ENCODE results near the gene CNOT11. TPM values are rescaled to one million over a fixed set of nuclear protein-coding genes. Genes with fewer than 3 reads are reported as not detected.
"Not testable (repeated sequence)": the region's sequence is repeated elsewhere in the genome, so short reads cannot be mapped to it uniquely, and the experiment has no call there.

The CNOT11 gene
- total RNA-seq, 1 donor from 2014 or later: 24.7 TPM

DNA sequence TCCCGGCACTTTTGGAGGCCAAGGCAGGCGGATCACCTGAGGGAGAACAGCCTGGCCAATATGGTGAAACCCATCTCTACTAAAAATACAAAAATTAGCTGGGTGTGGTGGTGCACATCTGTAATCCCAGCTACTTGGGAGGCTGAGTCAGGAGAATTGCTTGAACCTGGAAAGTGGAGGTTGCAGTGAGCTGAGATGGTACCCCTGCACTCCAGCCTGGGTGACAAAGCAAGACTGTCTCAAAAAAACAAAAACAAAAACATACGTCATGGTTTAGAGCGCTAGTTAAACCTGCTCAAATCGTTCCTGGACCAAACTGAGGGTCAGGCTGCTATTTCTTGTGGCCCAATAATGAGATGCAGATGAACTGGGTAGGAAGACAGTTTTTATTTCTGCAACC lies 7.2 kb upstream of the CNOT11 start:
- not testable (repeated sequence) for DNase-seq (ENCODE audit: low read depth, low spot score)

- DNase-seq (ENCODE audit: low read depth, low spot score): not testable (repeated sequence)
These were observed 3.9 kb upstream of the CNOT11 start for GRCh38 chr2:101248756-101249155.

DNA sequence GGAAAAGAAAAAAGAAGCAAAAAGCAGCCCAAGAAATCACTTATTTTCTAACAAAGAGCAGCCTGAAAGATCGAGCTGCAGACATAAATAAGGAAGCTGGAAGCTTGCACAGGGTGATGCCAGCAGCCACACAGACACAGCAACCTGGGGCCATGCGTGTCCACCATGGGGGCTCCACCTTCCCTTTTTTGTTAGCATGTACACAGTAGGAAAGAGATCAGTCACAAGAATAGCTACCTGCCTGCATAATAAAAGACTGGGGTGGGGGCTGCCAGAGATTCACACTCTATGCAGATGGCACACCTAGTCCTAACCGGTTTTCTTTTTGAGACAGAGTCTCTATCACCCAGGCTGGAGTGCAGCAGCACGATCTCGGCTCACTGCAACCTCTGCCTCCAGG lies 2.9 kb upstream of the CNOT11 start:
- DNase-seq (ENCODE audit: low read depth, low spot score): no peak

DNA sequence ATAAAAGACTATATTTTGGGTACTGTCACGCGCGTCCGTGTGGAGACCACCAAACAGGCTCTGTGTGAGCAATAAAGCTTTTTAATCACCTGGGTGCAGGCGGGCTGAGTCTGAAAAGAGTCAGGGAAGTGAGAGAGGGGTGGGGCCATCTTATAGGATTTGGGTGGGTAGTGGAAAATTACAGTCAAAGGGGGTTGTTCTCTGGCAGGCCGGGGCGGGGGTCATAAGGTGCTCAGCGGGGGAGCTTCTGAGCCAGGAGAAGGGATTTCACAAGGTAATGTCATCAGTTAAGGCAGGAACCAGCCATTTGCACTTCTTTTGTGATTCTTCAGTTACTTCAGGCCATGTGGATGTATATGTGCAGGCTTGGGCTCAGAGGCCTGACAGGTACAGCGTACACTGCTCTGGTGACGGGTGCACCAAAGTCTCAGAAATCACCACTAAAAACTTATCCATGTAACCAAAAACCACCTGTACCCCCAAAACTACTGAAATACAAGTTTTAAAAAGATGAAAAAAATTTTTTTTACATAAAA lies 1.4 kb upstream of the CNOT11 start:
- DNase-seq (ENCODE audit: low read depth, low spot score): not testable (repeated sequence)

GRCh38 chr2:101251844-101252407 lies 760 bp upstream of the CNOT11 start:
- no peak for DNase-seq (ENCODE audit: low read depth, low spot score)

- DNase-seq (ENCODE audit: low read depth, low spot score): peak; percentile 24
These were observed 472 bp downstream of the CNOT11 start for GRCh38 chr2:101253013-101253702.

DNA sequence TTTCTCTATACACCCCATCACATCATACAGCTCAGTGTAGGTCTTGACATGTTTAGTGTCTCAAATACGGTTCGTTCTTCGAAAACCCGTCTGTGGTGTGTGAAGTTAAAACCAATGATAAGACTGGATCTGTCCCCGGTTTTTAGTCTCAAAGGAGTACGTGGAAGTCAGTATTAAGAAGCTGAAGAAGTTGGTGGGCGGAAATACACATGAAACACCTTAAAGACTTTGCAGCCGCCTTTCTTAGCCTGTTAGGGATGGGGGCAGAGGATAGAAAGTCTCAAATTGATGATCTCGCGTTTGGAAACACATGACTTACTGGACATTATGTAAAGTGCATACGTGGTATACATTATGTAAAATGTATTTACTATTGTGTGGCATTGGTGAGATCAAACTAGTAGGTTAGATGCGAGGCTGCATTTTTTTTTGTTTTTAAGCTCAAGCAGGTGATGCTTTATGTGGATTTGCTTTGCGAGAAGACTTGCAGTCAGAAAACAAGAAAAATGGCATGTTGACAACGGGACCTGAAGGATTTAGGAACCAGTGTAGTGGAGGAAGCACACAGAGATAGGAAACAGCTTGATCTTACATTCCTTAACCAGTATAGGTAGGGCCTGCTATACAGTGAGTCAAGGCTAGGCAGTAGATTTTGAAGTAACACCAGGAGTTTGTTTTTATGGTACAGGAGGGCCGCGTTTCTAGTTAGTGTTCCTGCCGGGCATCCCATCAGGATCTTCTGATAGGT lies 1.2 kb downstream of the CNOT11 start:
- DNase-seq (ENCODE audit: low read depth, low spot score): no peak

- DNase-seq (ENCODE audit: low read depth, low spot score): no peak
These were observed 2.8 kb downstream of the CNOT11 start for GRCh38 chr2:101255501-101255900.

DNA sequence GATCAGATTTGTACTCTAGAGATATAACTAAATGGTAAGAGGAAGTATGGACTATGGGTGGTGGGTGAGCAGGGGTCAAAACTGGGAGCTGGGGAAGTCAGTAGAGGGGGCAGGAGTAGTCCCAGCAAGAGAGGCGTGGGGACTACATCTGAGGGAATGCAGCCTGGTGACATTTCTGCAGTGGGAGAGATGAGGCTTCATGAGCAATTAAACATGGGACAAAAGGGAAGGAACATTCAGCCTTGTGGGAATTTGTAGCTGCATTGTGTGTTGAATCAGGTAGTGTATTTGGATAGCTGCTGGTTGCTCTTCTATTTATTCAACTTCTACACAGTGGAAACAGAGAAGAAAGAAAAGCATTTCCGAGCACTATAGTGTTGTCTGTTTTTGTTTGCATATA lies 3.6 kb downstream of the CNOT11 start:
- no peak for DNase-seq (ENCODE audit: low read depth, low spot score)

DNA sequence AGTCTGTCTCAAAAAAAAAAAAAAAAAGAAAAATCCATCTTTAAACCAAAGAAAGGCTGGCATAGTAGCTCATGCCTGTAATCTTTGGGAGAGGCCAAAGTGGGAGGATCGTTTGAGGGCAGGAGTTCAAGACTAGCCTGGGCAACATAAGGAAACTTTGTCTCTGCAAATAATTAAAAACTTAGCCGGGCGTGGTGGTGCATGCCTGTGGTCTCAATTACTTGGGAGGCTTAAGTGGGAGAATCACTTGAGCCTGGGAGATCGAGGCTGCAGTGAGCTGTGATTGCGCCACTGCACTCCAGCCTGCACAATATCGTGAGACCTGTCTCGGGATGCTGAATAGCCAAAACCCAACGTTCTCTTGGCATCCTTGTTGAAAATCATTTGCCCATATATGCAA lies 6.1 kb downstream of the CNOT11 start:
- DNase-seq (ENCODE audit: low read depth, low spot score): no peak

- no peak for DNase-seq (ENCODE audit: low read depth, low spot score)
These were observed 9.5 kb downstream of the CNOT11 start for GRCh38 chr2:101262142-101262541.

DNA sequence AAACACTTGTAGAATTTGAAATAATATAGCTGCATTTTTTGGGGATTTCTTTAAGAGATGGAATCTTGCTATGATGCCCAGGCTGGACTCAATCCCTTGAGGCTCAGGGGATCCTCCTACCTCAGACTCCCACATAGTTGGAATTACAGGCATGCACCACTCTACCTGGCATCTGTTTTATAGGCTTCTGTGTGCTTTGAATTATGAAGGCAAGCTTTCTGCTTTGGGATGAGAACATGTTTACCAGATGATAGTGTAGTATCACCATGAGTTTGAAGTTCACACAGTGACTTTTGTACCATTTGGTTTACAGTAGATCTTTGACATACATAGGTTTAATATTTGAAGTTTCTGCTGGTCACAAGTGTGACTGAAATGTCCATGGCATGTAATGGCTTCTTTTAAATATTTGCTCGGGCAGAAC lies 10.7 kb downstream of the CNOT11 start:
- no peak for DNase-seq (ENCODE audit: low read depth, low spot score)

GRCh38 chr2:101264360-101264939 lies 11.8 kb downstream of the CNOT11 start:
- DNase-seq (ENCODE audit: low read depth, low spot score): peak; percentile 8

GRCh38 chr2:101265893-101266499 lies 13.3 kb downstream of the CNOT11 start:
- DNase-seq (ENCODE audit: low read depth, low spot score): no peak

- no peak for DNase-seq (ENCODE audit: low read depth, low spot score)
These were observed 15.3 kb downstream of the CNOT11 start for GRCh38 chr2:101267671-101268656.

DNA sequence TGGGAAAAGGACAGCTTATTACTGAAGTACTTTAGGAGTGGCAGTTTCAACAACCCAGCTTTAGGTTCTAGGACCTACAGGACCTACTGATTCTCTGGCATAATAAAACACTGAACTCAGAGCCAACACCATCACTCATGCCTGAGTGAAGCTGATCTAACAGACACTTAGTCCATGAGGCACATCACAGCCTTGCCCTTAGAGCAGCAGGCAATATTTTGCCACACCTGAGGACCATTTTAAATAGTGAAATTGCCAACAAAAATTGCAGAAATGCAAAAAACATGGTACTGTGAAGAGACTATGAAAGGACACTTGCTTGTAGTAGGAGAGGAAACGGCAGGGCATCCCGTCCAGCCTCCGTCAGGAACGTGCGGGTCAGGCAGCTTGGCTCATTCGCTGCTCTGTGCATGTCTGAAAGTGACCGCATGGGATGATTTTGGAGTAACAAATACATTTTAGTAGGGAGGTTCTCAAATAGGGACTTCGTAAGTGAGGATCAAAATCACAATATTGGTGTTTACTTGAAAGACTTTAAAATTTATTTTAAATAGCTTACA lies 18.1 kb downstream of the CNOT11 start:
- DNase-seq (ENCODE audit: low read depth, low spot score): no peak

DNA sequence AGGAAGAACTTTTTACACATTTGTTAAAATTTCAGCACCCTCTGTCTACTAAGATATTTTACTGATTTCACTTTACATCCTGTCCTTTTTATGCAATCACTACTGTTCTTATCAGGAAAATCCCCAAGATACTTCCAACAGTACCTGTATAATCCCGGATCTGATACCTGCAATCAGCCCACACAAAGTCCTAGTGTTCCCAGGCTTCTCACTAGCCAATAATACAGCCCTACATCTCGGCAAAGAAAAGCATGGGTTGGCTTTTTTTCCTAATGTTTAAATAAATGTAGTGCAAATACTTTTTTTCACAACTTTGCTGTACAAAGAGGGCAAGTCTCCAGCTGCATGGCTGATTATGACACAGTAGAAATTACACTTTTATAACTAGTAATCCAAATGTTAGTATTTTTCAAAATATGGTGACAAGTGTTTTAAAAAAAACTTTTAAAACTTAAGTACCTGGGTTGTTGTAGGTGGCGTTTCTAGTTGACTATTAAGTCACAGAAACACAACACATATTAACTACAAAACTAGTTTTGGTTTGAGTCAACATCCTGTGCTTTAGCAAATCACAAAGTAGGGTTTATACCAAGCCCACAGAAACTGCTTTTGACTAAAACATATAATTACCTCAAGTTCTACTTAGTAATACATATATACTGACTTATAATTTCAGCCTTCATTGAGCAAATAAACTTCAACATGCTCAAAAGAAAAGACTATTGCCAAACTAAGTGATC lies 19.5 kb downstream of the CNOT11 start:
- DNase-seq (ENCODE audit: low read depth, low spot score): no peak

GRCh38 chr2:101273056-101273455 lies 20.4 kb downstream of the CNOT11 start:
- DNase-seq (ENCODE audit: low read depth, low spot score): no peak

DNA sequence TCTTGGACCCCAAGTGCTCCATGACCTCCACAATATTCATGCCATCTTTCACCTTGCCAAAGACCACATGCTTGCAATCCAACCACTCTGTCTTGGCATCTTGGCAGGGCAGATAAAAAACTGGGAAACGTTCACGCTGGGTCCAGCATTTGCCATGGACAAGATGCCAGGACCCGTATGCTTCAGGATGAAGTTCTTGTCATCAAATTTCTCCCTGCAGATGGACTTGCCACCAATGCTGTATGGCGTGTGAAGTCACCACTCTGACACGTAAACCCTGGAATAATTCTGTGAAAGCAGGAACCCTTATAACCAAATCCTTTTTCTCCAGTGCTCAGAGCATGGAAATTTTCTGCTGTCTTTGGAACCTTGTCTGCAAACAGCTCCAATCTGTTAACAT lies 21.5 kb downstream of the CNOT11 start:
- no peak for DNase-seq (ENCODE audit: low read depth, low spot score)

All from pulmonary artery endothelial cell (primary cell).